Activated CD4-positive, alpha-beta T cell treated with anti-CD3 and anti-CD28 coated beads for 4 hours (primary cell): ENCODE data around the gene KAZN.

ENCODE experiments used
- DNase-seq, 2 donors: peaks; one replicate each; pipeline ENCODE4 v3.0.0-alpha.2; 2020

The KAZN gene

GRCh38 chr1:14748151-14748550, 149.7 kb downstream of the KAZN start:
- DNase-seq: no peak

GRCh38 chr1:14748977-14749376, 150.5 kb downstream of the KAZN start:
- DNase-seq: no peak

- DNase-seq: no peak
Measured at GRCh38 chr1:14750490-14750889, 152.0 kb downstream of the KAZN start.

- DNase-seq: no peak
Measured at GRCh38 chr1:14755518-14756252, 157.2 kb downstream of the KAZN start.

- DNase-seq: no peak
Measured at GRCh38 chr1:14756589-14757285, 158.3 kb downstream of the KAZN start.

GRCh38 chr1:14757286-14757625, 158.8 kb downstream of the KAZN start:
- no peak for DNase-seq

GRCh38 chr1:14759042-14759818, 160.7 kb downstream of the KAZN start:
- DNase-seq: no peak

GRCh38 chr1:14759843-14760242, 161.4 kb downstream of the KAZN start:
- DNase-seq: no peak

- no peak for DNase-seq
Measured at GRCh38 chr1:14760780-14761179, 162.3 kb downstream of the KAZN start.

GRCh38 chr1:14761291-14762153, 163.0 kb downstream of the KAZN start:
- no peak for DNase-seq

- DNase-seq: no peak
Measured at GRCh38 chr1:14763977-14764376, 165.5 kb downstream of the KAZN start.

- no peak for DNase-seq
Measured at GRCh38 chr1:14765773-14766172, 167.3 kb downstream of the KAZN start.

- DNase-seq: no peak
Measured at GRCh38 chr1:14767075-14767474, 168.6 kb downstream of the KAZN start.

GRCh38 chr1:14768582-14769304, 170.3 kb downstream of the KAZN start:
- DNase-seq: no peak

- no peak for DNase-seq
Measured at GRCh38 chr1:14769486-14770274, 171.2 kb downstream of the KAZN start.

GRCh38 chr1:14773396-14774025, 175.0 kb downstream of the KAZN start:
- no peak for DNase-seq

- no peak for DNase-seq
Measured at GRCh38 chr1:14774225-14774624, 175.7 kb downstream of the KAZN start.

GRCh38 chr1:14774988-14775387, 176.5 kb downstream of the KAZN start:
- DNase-seq: no peak

GRCh38 chr1:14775434-14775833, 176.9 kb downstream of the KAZN start:
- DNase-seq: no peak
